Ascending aorta (tissue), 2 donors: ENCODE data around the gene ERCC3. TPM values are rescaled to one million over a fixed set of nuclear protein-coding genes. Genes with fewer than 3 reads are reported as not detected.
"Not testable (repeated sequence)": the region's sequence is repeated elsewhere in the genome, so short reads cannot be mapped to it uniquely, and the experiment has no call there.

Experiments used
- DNase-seq, 2 donors: peaks; one replicate each; pipeline ENCODE4 v3.0.0-alpha.2; 2019; ENCODE audit warnings: low spot score in 2 of 2
- H3K27ac ChIP-seq, 2 donors: fragments of 200-600 bp; sonication (generic); one replicate each; pipeline ENCODE4 v1.5.1; 2016 to 2017; ENCODE audit warnings: mild to moderate bottlenecking in 1 of 2
- H3K27me3 ChIP-seq: fragments of 200-600 bp; sonication (generic); one replicate; pipeline ENCODE4 v1.5.1; 2017
- H3K36me3 ChIP-seq, 2 donors: fragments of 200-600 bp; sonication (generic); one replicate each; pipeline ENCODE4 v1.5.1; 2016
- H3K4me1 ChIP-seq, 2 donors: fragments of 200-600 bp; sonication (generic); one replicate each; pipeline ENCODE4 v1.5.1; 2016 to 2017; ENCODE audit warnings: mild to moderate bottlenecking in 1 of 2
- H3K4me3 ChIP-seq, 2 donors: fragments of 200-600 bp; sonication (generic); one replicate each; pipeline ENCODE4 v1.5.1; 2016 to 2017; ENCODE audit warnings: mild to moderate bottlenecking in 1 of 2
- H3K9me3 ChIP-seq, 2 donors: fragments of 200-600 bp; sonication (generic); one replicate each; pipeline ENCODE4 v1.5.1; 2016
- CTCF ChIP-seq, 3 experiments: fragments of 200-600 bp in 2 of 3; fragments of 450-650 bp in 1 of 3; sonication (generic) in 2 of 3; IDR thresholded peaks; one replicate each; pipeline ENCODE4 v1.5.1; 2016 to 2019; ENCODE audit warnings: antibody characterized with exemption in 3 of 3, mild to moderate bottlenecking in 1 of 3, moderate library complexity in 1 of 3
- intact Hi-C: fragments of 100-400 bp; cut with DNase I; formaldehyde crosslinking; loops from one replicate; pipeline ENCODE4 v1.15.1; 2023
- total RNA-seq: library from RNA; depleted of rRNA; stranded (reverse); fragments of >200 nt; gene quantifications from one replicate; pipeline ENCODE4 v1.1.0, GENCODE V29; 2016

ERCC3 gene
- total RNA-seq, 1 donor from 2014 or later = 35.3 TPM

- Histone ChIP-seq H3K36me3 (peaks cover 22 to 31% of the 10 kb centered on the region in 2 donors), H3K27me3 (no peaks in the 10 kb centered on the region), H3K4me1 (no peaks in the 10 kb centered on the region), H3K4me3 (no peak overlapping the region), H3K9me3 (no peaks in the 10 kb centered on the region), H3K27ac (no peak overlapping the region)
- no peak for DNase-seq
- intact Hi-C loops = no loop called here
- no peak for TF ChIP-seq CTCF (IDR thresholded peaks at IDR 0.05)
These were observed 39.5 kb downstream of the ERCC3 start for GRCh38 chr2:127254386-127254981.

GRCh38 chr2:127241184-127241583 lies 52.8 kb downstream of the ERCC3 start:
- intact Hi-C loops, H3K4me1 ChIP-seq, H3K27me3 ChIP-seq, H3K36me3 ChIP-seq, DNase-seq, H3K9me3 ChIP-seq, H3K4me3 ChIP-seq, H3K27ac ChIP-seq: not testable (repeated sequence)

GRCh38 chr2:127239395-127239794 lies 54.5 kb downstream of the ERCC3 start:
- no peaks in the 10 kb centered on the region for H3K36me3 ChIP-seq
- TF ChIP-seq CTCF (IDR thresholded peaks at IDR 0.05) = no peak
- H3K27me3 ChIP-seq = no peaks in the 10 kb centered on the region

GRCh38 chr2:127237768-127238167 lies 56.2 kb downstream of the ERCC3 start:
- H3K4me3 ChIP-seq, H3K4me1 ChIP-seq, H3K27ac ChIP-seq, intact Hi-C loops, H3K27me3 ChIP-seq, DNase-seq, H3K36me3 ChIP-seq, H3K9me3 ChIP-seq: not testable (repeated sequence)

More at GRCh38 chr2:127239395-127239794, 54.5 kb downstream of the ERCC3 start:
- intact Hi-C loops = no loop called here
- H3K4me1 ChIP-seq = no peaks in the 10 kb centered on the region
- DNase-seq = no peak
- no peaks in the 10 kb centered on the region for H3K9me3 ChIP-seq
- H3K4me3 ChIP-seq = no peak overlapping the region
- no peak overlapping the region for H3K27ac ChIP-seq

GRCh38 chr2:127235082-127235702 lies 58.8 kb downstream of the ERCC3 start:
- TF ChIP-seq CTCF (IDR thresholded peaks at IDR 0.05) = no peak
- no peaks in the 10 kb centered on the region for H3K27me3 ChIP-seq
- no peaks in the 10 kb centered on the region for H3K36me3 ChIP-seq
- H3K4me3 ChIP-seq = no peak overlapping the region
- H3K4me1 ChIP-seq = no peaks in the 10 kb centered on the region
- H3K9me3 ChIP-seq = no peaks in the 10 kb centered on the region
- H3K27ac ChIP-seq = no peak overlapping the region
- no peak for DNase-seq
- intact Hi-C loops = no loop called here

GRCh38 chr2:127233710-127234109 lies 60.2 kb downstream of the ERCC3 start:
- Histone ChIP-seq H3K27ac (no peak overlapping the region), H3K4me3 (no peak overlapping the region), H3K27me3 (no peaks in the 10 kb centered on the region), H3K9me3 (no peaks in the 10 kb centered on the region), H3K4me1 (no peaks in the 10 kb centered on the region), H3K36me3 (no peaks in the 10 kb centered on the region)
- no peak for DNase-seq
- intact Hi-C loops = no loop called here
- TF ChIP-seq CTCF (IDR thresholded peaks at IDR 0.05) = no peak
